NCI-H526 (cell line): ENCODE data around the gene IFNA2.
"Not testable (repeated sequence)": the region's sequence is repeated elsewhere in the genome, so short reads cannot be mapped to it uniquely, and the experiment has no call there.

Experiments
- DNase-seq, 2 experiments: peaks; one replicate each; lab custom pipeline; 2025; lab: John Stamatoyannopoulos, UW

Gene IFNA2

DNA sequence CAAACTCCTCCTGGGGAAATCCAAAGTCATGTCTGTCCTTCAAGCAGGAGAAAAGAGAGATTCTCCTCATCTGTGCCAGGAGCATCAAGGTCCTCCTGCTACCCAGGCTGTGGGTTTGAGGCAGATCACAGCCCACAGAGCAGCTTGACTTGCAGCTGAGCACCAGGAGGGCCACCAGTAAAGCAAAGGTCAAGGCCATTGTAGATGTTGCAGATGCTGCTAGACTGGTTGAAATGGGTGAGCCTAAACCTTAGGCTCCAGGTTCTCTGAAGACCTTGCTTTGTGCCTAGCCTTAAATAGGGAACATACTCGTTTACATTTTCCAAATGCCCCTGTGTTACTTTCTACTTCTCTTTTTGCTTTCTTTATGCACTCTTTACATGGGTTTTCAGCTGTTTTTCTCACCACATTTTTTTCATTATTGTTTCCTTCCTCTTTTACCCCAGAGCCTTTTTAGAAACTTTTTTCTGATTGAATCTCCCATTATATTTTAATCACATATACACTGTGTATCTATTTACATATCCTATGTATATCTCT, at the start of gene IFNA2:
IFNA2 (minus strand) TSS at position 268 of the 540 bp plus-strand sequence; CDS start at position 199, 69 bp downstream.
- DNase-seq: no peak

DNA sequence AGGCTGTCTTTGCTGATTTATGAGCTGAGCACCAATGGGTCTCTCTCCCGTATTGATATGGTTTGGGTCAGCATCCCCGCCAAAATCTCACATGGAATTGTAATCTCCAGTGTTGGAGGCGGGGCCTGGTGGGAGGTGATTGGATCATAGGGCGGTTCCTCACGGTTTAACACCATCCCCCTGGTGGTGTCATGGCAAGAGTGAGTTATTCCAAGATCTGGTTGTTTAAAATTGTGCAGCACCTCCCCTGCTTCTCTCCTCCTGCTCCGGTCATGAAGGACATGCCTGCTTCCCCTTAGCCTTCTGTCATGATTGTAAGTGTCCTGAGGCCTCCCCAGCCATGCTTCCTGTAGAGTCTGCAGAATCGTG, 49.8 kb upstream of the IFNA2 start:
- not testable (repeated sequence) for DNase-seq

DNA sequence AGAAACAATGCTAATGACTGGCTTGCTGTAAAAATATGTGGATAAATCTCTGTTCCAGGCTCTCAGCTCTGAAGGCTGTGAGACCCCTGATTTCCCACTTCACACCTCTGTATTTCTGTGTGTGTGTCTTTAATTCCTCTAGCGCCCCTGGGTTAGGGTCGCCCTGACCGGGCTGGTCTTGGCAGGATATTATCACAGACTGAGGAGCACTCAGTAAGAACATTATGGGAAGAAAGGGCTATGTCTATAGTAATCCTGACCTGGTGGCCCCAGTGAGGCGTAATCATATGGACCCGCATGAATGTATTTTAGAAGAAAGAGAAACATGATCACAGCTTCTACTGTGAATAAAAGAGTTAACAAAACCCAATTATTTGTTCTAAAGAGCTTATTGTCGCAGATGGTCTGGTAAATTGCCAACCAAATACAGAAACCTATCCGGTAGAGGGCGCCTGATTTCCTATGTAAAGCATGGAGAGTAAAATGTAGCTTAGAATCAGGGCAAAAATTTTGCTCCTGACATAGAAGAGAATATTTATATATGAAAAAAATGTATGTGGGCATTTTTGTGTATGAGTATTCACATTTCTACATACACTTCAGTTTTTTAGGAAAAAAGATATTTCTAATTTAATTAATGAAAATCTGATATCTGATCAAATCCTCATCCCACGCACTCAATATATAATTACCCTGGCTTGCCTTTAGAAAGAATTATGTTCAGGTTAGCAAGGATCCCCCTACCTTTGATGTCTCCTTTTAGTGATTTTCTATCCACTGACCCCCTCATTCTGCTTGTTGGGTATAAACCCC, 49.2 kb upstream of the IFNA2 start:
- DNase-seq: peak; percentile 23 to 64

DNA sequence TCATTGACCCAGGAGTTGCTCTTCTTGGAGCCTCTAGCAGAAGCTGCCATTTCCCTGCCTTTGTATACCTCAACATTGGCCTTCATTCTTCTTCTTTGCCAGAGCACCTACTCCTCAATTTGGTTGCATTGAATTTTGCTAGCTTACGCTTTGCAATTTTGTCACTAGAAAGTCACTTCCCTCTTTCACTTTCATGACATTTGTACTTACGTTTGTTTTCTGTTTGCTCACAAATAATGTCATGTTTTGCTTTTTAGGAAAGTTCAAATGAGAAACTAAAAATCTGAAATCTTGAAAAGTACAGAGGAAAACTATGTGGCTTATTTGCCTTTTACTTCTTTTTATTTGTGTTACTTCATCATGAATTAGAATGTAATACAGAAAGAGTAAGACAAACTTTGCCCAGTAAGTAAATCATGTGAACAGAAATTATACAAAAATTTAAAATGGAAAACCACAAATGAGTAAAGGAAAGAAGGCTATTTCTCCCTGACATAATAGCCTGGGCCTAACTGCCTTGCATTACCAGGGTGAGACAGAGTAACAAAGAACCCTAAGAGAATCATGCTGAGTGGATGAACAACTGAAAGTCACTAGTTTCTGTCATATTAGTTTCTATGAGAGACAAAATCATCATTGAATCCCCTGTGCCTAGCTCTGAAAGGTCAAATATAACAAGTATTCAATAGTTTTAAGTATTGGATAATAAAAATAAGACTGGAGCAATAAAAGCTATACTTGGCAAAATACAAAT, 47.7 kb upstream of the IFNA2 start:
- no peak for DNase-seq

DNA sequence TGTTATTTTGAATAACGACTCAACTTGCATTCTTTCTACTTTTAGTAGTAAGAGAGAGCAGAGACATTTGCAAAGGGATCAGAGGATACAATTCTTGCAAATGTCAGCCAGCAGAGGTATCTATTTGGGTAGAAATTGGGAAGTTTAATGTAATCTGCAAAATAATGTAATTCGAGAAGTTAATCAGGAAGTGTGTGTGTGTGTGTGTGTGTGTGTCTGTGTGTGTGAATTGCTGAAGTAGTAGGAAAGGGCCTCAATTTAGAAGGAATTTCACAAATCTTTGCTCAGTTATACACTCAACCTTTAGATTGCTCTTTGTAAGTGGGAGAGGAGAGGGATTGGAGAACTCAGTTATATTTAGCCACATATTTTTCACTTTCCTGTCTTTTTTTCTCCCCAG, 44.0 kb upstream of the IFNA2 start:
- DNase-seq: no peak

DNA sequence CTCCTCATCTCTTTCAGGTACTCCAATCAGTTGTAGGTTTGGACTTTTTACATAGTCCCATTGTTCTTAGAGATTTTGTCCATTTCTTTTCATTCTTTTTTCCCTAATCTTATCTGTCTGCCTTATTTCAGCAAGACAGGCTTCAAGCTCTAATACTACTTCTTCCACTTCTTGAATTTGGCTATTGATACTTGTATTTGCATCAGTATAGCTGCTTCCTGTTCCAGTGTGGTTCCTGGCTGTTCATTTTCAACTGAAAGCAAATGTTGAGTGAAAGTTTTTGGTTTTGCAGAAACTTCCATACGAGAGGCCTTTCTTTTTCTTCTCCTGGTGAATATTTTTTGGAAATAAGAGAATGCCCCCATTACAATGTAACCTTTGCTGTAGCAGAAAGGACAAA, 43.0 kb upstream of the IFNA2 start:
- no peak for DNase-seq

DNA sequence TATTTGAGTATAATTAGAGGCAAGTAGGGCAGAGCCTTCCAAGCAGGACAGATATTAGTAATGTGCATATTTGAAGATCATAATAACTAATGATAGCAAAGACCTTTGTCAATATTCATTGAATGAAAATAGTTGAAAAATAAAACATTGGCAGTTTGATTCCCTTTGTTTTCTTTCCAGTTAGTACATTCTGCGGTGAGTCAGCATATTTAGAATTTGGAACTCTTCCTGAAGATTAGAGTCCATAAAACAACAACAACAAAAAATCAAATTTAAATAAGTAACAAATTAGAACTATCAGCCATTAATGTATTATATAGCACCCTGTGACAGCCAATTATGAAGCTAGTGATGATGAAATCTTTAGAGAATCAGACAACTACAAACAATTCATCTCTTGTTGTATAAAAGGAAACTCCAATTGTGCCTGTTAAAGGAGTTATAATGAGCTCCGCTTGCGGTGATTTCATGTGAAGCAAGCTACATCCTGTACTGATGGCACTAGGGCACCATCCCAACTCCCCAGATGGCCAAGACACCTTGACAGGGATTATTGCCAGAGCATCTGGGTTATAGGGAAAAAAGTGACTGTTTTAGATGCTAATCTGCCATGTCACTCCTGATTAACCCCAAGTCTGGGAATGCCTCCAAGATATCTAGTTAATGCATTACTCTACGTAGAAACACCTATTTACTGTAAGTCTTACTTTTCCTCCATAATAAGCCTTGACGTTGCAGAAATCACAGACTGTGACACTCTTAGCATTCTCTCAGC, 30.5 kb upstream of the IFNA2 start:
- DNase-seq: no peak

DNA sequence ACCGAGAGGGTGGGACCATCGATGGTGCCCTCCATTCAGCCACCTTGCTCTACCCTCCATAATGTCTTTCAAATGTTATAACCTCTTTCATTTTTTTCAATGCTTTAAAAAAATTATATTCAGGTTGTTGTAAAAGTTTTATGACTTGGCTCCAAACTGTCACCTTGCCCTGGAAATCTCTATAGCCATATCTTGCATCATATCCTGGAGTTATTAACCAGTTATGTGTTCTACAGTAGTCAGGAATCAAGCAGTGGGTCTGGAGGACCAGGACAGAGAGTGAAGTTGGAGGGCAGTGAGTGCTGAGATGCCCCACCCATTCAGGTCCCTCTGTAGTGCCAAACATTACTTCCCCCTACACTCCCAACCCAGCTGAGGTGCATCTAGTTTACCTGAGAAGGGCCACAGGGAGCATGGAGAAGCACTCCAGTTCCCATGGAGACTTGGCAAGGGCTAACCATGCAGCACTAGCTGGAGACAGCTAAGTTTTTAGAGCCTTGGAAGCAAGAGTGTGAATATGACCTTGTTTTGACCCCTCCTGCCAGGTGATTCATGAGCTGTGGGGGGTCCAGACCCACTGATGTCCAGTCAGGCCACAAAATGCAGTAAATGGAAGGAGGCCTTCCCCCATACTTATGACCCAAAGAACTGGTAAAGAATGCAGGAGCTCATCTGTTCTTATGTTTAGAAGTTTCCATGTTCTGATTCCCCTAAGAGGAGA, 29.2 kb upstream of the IFNA2 start:
- DNase-seq: no peak

DNA sequence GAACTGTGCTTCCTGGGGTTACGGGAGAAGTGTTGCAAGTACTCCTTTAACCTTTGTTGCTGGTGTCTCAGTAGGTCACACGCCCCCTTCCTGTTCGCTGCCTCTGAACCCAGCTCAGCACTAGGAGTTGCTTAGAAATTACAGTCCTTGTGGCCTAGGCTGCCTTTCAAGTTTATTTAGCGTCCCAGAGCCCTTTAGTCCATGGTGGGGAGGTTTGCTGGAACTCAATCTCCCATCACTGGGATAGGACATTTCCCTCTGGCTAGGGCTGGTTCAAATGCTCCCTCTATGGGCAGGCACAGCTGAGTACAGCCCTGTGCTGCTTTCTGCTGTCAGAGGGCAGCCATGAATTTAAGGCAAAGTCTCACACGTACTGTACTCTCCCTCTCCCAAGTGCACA, 28.4 kb upstream of the IFNA2 start:
- DNase-seq: no peak

DNA sequence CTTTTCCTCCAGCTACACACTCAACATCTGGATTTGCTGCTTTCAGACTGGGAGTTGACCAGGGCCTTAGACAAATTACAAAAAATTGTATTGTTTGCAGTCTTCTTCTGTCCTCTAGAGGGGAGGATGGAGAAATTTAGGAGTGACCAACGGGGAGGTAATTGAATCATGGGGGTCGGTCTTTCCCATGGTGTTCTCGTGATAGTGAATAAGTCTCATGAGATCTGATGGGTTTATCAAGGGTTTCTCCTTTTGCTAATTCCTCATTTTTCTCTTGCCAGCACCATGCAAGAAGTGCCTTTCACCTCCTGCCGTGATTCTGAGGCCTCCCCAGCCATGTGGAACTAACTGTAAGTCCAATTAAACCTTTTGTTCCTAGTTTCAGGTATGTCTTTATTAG, 28.0 kb upstream of the IFNA2 start:
- DNase-seq: no peak

DNA sequence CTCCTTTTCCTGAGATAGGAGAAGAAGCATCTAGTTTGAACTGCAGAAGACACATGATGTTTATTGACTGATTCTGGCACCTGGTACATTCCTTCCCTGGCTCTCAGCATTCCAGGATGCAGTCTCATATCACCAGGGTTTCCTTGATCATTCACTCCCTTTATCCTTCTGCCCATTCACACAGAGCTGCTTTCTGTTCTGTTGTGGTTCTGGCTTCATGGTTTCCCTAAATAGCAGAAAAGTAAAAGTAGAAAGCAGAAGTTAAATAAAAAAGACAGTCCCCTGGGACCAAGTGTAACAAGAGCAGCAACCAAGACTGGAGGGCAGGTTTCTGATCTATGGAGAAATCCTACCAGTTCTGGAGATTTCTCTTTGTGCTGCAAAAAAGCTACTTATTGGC, 26.9 kb upstream of the IFNA2 start:
- DNase-seq: no peak

DNA sequence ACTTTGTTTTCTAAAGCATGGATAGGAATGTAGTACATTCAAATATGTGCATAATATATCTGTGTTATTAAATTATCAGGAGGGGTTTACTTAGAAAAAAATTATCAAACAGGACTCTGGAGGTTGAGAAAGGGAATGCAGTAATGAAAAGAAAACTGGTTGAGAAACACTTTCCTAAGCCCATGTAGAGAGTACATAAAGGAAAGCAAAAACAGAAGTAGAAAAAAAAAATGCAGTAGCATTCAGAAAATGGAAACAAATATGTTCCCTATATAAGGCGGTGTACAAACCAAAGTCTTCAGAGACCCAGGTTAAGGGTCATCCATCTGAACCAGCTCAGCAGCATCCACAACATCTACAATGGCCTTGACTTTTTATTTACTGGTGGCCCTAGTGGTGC, 23.6 kb upstream of the IFNA2 start, which contains the start of gene IFNA8:
IFNA8 (plus strand) TSS at position 301 of the 400 bp plus-strand sequence; CDS start at position 361, 60 bp downstream.
- no peak for DNase-seq

DNA sequence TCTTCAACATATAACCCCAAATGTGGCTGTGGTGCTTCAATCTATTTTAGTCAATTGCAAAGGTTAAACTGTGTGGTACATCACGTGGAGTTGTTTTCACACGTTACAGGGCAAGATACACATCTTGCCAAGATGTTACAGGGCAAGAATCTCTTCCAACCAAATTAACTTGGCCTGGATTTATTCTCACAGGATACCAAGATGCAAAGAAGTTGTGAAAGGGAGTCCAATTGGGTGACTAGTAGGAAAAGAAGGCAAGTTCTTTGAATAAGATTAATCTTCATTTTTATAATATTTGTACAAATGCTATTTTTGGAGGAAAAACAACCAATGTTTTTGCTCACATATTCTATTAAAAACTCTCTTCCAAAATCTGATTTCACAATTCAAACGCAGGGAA, 18.9 kb upstream of the IFNA2 start:
- DNase-seq: no peak

DNA sequence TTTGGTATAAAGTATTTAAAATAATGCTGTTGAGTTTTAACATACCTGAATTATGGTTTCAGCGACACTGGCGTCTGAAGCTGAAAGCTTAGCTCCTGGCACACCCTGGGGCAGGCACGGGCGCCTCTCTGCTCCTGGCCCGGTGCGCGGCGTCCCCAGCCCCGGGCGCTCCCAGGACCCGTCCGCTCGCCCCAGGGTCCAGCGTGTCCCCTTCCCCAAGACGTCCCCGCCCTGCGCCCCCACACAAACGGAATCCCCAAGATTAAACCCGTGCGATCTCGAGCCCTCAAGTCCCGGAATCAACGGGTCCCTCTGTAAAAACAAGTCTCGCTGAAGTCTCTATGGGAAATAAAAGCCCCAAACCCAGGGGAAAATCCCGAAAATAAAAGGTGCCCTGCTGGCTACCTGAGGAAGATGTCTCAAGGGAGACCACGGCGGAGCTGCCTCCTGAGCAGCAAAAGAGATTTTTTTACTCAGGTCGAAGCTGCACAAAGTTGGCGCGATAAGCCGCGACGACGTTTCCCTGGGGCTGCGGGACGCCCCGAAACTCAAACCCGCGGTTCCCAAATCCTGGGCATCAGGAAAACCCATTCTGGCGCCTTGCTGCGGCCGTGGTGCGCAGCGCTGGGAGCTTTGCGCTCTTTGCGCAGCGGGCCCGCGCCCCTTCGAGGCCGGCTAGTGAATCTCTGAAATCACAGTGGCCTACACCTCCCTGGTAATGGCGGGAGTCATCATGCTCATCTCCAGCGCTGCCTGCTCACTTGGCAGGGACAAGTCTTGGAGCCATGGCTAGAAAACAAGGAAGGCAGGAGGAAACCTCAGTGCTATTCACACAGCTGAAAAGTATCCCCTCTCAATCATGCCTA, 17.4 kb upstream of the IFNA2 start:
- DNase-seq: no peak

DNA sequence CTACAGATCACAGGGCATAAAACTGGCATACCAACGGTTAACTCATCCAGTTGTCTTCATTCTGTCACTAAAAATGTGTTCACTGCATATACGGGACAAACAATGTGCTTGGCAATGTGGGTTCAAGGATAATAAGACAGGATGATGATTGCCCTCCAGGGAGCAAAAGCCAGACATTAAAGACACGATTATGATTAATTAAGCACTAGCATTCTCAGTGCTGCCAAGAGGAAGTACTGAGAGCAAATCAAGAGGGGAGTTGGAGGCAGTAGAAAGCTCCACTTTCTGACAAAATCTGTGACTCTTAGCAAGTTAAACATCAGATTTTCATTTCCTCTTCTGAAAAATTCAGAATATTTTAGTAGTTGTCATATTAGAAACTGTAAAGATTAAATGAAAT, 14.8 kb upstream of the IFNA2 start:
- no peak for DNase-seq

DNA sequence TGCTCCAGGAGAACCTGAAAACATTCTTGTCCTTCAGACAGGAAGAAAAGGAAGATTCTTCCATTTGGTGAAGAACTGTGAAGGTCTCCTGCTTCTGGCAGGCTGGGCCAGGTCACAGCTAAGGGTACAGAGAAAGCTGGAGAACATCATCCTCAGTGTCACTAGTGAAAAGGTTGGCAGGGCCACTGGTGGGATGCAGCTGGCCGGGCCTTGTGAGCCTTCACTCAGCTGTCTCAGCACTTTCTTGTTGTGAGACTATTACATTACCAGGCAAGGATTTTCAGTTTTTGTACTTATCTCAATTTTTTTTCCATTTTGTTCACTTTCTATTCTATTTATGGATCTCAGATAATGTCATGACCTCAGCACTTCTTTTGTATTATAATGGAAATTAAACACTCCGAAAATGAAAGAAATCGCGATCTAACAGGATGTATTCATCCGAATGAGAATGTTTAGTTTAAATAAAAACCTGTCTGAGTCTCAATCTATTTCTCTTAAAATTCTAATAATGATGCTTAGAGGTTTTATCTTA, 13.8 kb upstream of the IFNA2 start:
- DNase-seq: no peak

DNA sequence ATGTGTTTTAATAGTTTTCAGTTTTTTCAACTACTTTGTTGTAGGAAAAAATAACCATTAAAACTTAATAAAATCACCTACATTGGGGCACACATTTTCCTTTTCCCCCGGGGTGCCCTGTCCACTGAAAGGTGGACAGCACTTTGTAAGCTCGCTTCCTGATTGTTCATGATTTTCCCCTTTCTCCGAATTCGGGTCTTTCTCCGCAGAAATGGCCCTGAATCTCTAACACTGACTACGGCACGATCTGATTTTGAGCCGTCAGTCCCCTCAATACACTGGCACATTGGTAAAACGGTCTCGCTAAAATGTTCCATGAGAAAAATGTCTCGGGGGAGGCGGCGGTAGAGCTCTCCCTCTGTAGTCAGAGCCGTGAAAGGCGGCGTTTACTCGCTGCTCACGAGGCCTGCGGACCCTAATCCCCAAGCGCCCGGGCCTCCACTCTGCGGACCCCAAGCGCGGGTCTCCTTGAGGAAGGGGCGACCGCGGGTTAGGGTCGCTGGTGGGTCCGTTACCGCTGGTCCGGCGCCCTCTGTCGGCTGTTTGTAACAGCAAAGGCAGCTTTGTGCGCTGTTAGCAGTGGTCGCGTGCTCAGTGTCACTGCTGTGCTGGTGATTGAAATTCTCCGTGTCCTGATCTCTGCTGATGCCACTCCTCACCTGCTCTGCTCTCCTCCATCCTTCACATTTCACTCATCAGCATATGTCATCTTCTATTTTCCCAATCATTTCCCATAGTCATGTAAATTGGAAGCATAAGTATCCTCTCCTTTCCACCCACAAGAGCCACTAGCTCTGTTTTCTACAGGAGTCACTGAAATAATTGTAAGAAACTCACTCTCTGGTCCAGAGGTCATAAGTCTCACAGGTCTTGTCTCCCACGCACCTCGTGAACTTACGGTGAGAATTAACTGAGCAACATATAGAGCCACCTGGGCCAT, 10.8 kb upstream of the IFNA2 start:
- DNase-seq: peak in 1 of 2 experiments; percentile 73

DNA sequence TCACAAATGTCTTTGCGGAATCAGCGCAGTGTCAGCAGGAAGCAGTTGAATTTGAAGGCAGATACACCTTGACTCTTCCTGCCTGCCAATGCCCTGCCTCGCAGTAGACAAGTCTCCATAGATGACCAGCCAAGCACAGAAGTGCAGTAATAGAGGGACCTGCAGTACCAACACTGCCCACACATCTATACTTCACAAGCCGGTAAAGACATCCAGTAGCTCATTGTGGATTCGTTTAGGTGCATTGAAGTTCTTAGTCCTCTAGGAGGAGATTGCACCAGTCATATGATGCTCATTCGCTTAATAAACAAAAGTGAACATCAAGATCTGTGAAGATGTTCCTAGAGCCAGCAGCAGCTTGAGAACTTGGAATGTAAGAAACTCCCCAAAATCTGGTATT, 7.1 kb upstream of the IFNA2 start:
- DNase-seq: peak in 1 of 2 experiments; percentile 52

DNA sequence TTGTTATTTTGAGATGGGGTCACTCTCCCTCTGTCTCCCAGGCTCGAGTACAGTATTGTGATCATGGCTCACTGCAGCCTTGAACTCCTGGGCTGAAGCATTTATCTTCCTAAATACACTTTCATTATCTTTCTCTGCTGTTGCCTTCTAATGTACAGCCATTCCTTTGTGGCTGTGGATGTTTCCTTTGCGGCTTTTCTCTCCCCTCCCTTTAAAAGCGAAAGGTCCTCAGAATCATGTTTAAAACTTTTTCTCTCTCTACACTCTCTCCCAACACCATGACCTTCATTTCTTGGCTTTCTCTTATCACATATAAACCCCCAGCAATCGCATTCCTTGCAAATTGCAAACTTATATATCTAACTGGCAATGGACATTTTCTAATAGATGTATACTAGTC, 1.6 kb downstream of the IFNA2 start:
- no peak for DNase-seq
